GM12865 (cell line): ENCODE data around the gene SLCO3A1.
"Not testable (repeated sequence)": the region's sequence is repeated elsewhere in the genome, so short reads cannot be mapped to it uniquely, and the experiment has no call there.

Experiments used
- DNase-seq: peaks from one replicate; pipeline ENCODE4 v3.0.0; 2010; ENCODE audit warnings: low read depth
- H3K4me3 ChIP-seq: 2 replicates; pipeline ENCODE4 v1.5.1; 2011; ENCODE audit warnings: mild to moderate bottlenecking, low read depth, low read length, control low read depth
- TF ChIP-seq, protein P1 (sequence below): IDR thresholded peaks from 2 replicates; pipeline ENCODE4 v1.5.1; 2011; ENCODE audit warnings: low read length, control low read depth, low read depth, inconsistent platforms; ENCODE audit not compliant: insufficient read depth; ENCODE audit errors: missing control alignments

Gene SLCO3A1

DNA sequence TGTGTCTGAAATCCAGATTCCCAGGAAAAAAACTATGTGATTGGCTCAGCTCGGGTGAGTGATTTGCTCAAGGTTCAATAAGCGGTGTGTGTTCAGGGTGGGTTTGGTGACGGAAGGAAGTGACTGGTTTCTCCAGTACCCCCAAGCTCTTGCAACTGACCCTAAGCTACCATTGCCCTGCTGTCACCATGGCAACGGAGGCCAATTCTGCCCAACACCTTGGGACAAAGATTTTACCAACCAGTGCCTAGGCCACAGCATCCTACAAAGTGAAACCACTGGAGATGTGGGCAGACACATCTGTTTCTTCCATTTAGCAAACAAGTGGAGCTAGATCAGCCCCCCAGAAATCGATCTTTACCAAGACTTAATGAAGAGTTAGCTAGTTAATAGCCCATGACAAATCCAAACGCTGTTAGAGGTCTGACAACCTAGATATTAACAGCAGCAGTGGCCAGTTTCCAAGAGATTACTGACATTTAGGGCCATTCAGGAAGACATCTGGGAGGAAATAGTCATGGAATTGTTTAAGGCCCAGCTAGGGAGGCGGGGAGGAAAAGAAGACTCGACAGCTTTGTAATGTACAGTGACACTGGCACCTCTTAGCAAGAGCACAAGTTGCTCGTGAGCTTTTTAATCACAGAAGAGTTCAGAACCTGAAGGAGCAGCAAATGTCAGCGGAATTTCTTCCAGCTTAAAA, 195.9 kb downstream of the SLCO3A1 start:
- H3K4me3 ChIP-seq, result no peak overlapping the region
- DNase-seq, result no peak
- TF ChIP-seq, protein P1, sequence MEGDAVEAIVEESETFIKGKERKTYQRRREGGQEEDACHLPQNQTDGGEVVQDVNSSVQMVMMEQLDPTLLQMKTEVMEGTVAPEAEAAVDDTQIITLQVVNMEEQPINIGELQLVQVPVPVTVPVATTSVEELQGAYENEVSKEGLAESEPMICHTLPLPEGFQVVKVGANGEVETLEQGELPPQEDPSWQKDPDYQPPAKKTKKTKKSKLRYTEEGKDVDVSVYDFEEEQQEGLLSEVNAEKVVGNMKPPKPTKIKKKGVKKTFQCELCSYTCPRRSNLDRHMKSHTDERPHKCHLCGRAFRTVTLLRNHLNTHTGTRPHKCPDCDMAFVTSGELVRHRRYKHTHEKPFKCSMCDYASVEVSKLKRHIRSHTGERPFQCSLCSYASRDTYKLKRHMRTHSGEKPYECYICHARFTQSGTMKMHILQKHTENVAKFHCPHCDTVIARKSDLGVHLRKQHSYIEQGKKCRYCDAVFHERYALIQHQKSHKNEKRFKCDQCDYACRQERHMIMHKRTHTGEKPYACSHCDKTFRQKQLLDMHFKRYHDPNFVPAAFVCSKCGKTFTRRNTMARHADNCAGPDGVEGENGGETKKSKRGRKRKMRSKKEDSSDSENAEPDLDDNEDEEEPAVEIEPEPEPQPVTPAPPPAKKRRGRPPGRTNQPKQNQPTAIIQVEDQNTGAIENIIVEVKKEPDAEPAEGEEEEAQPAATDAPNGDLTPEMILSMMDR, result no peak

DNA sequence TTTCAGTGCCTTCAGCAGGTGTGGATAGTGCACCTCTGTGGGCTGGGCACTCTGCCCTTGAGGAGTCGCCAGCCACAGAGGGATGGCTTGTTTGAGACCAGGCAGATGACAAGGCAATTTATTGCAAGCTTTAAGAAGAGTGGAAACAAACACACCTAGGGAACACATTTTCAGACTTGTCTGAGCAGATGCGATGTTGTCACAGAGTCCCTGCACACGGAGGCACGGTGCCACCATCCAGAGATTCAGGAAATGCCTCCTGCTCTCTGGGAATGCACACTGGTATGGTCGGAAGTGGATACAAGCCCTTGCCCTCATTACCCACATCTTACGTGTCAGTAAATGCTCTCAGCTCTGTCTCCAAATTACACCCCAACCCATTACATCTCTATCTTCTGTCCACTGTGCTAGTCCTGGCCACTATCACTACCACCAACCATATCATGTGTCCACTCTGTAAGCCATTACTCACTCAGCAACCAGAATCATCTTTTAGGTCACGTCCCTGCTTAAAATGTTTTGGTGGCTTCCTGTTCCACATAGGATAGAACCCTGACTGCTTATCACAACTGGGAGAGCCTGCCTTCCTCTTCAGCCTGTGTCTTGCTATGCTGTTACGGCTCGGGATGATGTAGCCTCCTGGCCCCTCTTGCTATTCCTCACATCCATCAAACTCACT, 196.9 kb downstream of the SLCO3A1 start:
- no peak for DNase-seq
- TF ChIP-seq, protein P1, result no peak
- no peak overlapping the region for H3K4me3 ChIP-seq

DNA sequence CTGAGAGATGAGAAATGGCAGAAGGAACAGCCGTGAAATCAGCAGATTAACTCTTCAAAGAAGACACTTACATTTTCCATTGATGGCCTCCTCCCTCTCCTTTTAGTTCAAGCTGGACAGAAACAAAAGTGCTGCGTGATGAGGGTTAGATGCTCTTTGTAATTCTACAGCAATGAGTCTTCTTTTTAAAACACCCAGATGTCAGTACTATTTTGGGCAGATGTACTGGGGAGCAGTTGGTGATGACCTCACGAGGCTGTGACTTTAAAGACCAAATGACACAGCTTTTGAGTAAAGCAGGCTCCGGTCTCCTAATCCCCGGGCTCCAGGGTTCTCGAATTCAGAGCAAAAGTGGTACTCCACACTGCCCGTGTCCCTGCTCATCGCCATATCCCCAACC, 198.2 kb downstream of the SLCO3A1 start:
- no peak overlapping the region for H3K4me3 ChIP-seq
- TF ChIP-seq, protein P1, result no peak
- no peak for DNase-seq

DNA sequence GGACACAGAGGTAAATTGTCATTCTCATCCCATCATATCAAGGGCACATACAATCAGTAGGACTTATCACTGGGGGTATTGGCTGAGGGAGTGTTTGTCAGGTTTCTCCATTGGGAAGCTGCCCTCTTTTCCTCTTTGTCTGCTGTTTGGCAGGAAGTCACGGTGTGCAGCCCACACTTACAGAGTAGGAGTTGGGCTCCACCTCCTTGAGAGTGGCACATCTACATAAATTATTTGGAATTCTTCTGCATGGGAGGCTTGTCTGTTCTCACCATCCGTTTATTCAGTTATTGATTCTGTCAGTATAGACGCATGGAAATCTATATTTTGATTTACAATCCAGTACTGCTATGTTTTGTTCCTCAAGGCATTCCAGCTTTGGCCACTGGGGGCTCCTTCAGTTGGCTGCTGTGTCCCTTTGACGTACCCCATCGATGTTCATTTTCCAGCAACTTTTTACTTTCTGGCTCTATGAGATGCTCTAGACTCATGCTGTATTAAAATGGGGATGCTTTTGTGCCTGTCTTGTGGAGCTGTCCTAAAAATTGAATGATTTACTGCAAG, 200.3 kb downstream of the SLCO3A1 start:
- TF ChIP-seq, protein P1, result peak; percentile 33
- no peak for DNase-seq
- H3K4me3 ChIP-seq, result no peak overlapping the region

DNA sequence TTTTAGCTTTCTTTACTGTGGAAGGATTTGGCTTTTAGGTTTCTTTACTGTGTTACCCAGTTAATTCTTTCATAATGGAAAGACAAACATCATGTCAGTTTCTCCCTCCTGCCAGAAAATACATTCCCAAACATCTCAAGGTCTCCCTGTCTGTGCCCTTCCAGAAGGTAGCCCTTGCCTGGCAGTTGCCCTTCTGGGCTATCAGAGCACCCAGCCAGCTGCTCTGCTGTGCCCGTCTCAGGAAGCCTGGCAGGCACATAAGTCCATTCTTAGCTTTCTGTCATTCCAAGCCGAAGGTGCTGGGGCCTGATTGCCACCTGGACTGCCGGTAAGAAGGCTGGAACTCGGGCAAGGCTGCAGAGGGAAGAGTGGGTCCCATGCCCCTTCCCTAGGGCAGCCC, 203.4 kb downstream of the SLCO3A1 start:
- TF ChIP-seq, protein P1, result no peak
- no peak for DNase-seq
- no peak overlapping the region for H3K4me3 ChIP-seq

DNA sequence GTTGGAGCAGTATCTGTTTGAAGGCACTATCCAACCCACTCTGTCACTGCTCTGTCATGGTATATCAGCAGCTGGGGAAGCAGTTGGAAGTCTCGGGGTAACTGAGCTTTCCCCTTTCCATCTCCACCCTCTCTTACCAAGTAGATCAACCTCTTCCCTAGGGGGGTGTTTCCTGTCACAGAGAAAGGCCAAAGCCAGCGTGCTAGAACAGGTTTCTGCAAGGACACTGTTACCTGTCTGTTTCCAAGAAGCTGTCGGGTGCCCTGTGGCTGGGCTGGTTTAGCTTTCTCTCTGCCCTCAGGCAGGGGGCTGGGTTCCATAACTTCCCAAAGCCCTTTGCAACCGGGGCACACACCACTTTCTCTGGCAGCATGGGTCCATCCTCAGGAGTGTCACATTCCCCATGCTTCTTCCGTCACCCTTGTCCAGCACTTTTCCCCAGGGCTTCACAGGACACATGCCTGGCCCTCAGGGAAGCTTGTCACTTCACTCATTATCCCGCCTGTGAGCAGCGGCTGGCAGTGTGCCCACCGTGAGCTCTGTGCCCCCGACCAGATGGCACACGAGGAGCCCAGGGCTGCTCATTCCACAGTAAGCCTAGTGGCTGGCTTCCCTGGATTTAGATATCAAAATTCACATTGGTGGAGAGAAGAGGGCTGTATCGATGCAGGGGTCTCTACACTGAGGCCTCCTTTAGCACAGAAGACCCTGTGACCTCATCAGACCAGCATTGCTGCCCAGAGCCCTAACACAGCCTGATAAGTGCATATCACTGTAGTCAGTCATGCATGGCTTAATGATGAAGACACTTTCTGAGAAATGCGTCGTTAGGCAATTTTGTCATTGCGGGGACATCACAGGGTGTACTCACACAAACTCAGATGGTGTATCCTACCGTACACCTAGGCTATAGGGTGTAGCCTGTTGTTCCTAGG, 205.8 kb downstream of the SLCO3A1 start:
- TF ChIP-seq, protein P1, result no peak
- DNase-seq, result no peak
- H3K4me3 ChIP-seq, result no peak overlapping the region

DNA sequence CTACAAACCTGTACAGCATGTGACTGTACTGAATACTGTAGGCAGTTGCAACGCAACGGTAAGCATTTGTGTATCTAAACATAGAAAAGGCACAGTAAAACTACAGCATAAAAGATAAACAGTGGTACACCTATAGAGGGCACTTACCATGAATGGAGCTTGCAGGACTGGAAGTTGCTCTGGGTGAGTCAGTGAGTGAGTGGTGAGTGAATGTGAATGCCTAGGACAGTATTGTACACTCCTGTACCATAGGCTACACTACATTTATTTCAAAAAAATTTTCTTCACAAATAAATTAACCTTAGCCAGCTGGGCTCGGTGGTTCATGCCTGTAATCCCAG, 206.4 kb downstream of the SLCO3A1 start:
- H3K4me3 ChIP-seq, DNase-seq: not testable (repeated sequence)
